GM18858 (cell line): Measurements from ENCODE around the gene OTULINL.

Source experiments
- ATAC-seq: cut with Tn5 transposase; IDR thresholded peaks from one replicate; pipeline ENCODE4 v1.9.1; 2021; ENCODE audit not compliant: unreplicated experiment

Gene OTULINL

DNA sequence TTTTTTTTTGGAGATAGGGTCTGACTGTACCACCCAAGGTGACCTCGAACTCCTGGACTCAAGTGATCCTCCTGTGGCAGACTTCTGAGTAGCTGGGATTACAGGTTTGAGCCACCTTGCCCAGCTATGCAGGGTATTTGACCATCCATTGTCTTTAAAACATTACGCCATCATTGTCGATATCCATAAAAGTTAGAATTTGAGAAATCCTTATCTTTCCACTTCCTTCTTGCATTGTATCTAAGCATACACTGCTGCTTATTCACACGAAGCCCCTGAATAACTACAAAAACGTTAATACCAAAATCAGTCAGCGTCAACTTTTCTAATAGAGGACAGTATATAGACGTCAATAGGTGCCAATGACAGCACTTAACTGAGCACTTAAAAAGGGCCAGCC lies 5.4 kb upstream of the OTULINL start:
- ATAC-seq: no peak

GRCh38 chr5:14577079-14577725 lies 4.4 kb upstream of the OTULINL start:
- ATAC-seq: no peak

GRCh38 chr5:14577971-14578370 lies 3.6 kb upstream of the OTULINL start:
- ATAC-seq: no peak

DNA sequence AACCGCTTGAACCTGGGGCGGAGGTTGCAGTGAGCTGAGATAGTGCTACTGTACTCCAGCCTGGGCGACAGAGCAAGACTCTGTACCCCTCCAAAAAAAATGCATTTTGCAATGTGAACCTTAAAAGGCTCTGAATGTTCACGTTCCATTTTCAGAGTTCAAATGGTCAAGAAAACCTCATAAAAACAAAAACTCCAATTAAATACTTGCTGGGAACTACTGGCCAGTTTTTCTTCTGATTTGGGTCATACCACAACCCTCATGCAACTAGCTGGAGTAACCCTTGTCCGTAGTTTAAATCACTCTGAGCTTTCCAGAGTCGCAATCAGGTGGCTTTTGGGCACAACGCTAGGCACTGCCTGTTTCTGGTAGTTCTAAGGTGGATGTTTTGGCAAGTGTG lies 2.3 kb upstream of the OTULINL start:
- no peak for ATAC-seq

DNA sequence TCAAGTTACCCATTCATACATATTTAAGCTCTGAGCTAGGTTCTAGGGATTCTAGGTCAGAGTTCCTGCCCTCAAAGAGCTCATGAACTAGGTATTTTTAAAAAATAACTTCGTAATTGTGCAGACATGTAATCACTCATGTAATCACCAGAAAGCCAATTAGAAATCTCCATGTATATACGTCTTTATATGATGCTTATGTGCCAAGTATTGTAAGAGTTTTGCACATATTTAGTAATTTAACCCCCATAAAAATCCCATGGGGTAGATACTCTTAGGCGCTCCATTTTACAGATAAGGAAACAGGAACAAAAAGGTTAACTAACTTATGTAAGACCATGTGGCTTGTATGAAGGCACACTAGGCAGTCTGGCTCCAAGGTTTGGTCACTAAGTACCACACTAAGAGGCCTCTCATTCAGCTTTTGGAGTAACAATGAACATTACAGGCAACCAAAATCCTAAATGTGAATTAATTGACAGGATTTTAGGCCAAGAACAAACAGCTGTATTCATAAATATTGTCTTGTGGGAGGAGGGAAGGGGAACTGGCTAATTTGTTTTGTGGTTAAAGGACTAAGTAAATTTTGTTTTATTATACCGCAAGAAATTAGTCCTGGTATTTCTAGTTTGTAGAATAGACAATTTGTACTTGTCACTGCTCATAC lies 1.7 kb upstream of the OTULINL start:
- no peak for ATAC-seq

GRCh38 chr5:14580398-14581034 lies 1.1 kb upstream of the OTULINL start:
- ATAC-seq: no peak

- ATAC-seq: peak; percentile 73
Observed at GRCh38 chr5:14581891-14582796, 552 bp downstream of the OTULINL start.

DNA sequence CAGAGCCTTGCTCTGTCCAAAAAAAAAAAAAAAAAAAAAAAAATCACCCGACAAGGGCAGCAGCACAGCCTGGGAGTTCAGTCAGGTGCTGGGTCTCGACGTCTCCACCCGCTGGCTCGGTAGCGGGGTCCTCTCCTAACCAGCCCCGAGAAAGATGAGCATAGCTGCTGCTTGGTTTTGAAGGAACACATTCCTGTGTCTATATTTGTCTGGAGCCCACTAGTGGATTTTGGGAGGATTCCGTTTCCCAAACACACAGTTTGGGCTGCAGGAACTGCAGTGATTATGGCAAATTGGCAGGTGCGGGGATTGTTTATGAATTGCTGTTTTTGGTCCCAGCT lies 1.2 kb downstream of the OTULINL start:
- ATAC-seq: no peak

DNA sequence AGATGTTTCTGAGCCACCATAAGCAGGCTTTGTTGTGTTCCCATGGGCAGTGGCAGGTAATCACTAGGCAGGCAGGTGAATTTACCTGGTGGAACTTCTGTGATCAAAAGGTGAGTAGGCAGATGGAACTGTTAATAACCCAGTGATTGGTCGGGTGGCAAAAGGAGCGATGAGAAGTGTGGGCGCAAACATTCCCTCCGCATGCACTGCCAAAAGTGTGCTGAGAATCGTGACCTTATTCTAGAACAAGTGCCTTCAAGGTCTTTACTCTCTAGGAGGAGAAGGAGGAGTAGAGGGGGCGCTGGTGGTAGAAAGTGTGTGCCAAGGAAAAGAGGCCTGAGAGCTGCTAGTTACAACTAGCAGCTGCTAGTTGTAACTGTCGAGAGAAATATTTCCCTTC lies 3.3 kb downstream of the OTULINL start:
- ATAC-seq: no peak

- no peak for ATAC-seq
Observed at GRCh38 chr5:14587150-14587549, 5.6 kb downstream of the OTULINL start.

DNA sequence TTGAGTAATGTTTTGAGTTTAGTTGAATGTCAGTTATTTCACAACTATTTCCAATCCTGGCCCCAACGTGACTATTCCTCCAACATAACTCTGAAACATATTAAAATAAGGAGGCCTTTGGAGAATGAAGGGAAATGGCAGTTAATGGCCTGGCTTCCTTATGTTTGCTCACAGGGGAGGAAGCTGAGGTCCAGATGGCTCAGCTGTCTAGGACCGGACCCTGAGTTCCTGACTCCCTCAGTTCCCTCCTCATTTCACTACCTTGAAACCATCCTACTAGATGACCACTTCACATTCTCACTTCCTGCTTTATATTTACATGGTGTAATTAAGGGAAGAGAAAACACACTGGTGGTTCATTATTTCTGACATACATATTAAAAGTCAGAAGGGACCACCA lies 6.6 kb downstream of the OTULINL start:
- ATAC-seq: no peak

DNA sequence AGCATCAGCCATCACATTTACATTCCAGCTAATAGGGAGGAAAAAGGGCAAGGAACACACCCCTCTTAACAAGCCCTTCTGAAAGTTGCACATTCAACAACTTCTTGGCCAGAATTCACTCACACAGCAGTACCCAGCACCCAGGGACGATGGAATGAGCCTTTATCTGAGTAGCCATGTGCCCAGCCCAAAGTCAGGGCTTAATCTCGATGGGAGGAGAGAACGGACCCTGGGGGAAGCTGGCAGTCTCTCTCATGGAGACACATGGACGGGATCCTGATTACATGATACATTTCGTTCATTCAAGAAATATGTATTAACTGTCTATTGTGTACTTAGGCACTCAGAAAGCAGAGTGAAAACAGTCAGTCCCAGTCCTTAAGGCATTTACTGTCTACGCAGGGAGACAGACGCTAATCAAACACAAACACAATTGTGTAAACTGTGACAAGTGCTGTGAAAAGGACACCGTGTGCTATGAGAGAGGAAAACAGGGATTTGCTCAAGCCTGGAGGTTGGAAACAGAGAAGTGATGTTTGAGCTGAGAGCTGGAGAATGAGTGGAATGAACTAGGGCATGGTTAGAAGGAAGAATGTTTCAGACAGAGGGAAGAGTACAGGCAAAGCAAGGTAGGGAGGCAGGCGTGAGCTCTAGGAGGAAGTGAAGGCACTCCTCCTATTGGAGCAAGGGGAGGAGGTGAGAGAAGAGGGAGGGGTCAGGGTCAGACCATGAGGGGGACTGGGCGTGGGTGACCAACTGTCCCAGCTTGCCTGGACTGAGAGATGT lies 7.4 kb downstream of the OTULINL start:
- ATAC-seq: no peak

DNA sequence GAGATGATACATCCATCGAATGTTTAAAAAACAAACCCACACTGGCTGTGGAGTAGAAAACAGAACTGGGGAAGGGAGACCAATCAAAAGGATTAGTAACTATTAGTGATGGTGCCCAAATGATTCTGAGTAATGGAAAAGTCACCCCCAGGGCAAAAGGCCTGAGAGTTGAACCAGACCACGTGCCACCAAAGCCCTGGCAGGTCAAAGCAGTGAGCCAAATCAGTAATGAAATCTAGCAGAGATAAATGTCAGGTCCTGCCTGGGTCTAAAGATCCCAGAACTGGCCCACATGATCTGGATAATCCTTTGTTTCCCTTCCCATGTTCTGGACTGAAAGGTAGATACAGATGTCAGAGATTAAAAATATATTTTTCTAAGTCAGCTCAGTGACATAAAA lies 9.4 kb downstream of the OTULINL start:
- no peak for ATAC-seq

GRCh38 chr5:14591548-14591947 lies 10.0 kb downstream of the OTULINL start:
- ATAC-seq: no peak

- ATAC-seq: no peak
Observed at GRCh38 chr5:14593326-14594021, 11.9 kb downstream of the OTULINL start.

GRCh38 chr5:14594378-14595074 lies 12.9 kb downstream of the OTULINL start:
- ATAC-seq: no peak

DNA sequence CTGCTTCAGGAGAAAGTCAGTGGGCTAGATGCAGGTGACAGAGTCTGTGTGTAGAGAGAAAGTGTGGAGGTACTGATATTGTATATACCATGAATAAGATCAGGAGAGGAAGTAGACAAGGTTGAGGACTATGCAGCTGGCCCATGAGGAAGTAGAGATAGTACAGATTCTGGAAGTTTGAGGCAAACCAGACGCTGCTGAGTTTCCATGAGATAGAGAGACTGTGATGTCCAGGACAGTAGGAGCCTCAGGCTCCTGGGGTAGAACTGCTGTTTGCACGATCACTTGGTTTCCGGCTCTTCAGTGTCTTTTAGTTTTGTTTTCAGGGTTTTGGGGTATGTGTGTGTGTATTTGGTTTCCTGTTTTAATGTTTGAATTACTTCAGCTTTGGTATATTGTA lies 13.6 kb downstream of the OTULINL start:
- peak; percentile 69 for ATAC-seq

- ATAC-seq: no peak
Observed at GRCh38 chr5:14595891-14596290, 14.3 kb downstream of the OTULINL start.

GRCh38 chr5:14597080-14597479 lies 15.5 kb downstream of the OTULINL start:
- no peak for ATAC-seq

DNA sequence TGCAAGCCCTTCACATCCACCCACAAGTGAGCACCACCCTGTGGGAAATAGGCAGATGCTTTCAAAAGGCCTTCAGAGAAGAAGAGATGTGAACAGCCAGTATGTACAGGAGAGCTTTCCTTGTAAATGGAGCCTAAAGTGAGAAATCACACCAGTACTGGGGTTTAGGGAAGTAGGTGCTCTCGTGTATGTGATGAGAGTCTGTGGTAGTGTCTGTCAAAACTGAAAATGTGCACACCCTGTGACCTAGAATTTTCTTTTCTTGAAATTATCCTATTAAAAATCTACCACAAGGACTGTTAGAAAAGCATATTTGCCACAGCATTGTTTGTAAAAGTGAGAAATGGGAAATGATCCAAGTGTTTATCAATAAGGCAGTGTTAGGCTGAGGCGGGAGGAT lies 16.6 kb downstream of the OTULINL start:
- ATAC-seq: no peak
